Effector CD8-positive, alpha-beta T cell (primary cell): ENCODE results near the gene IMPDH1.
A peak's percentile ranks its signal among the peaks of the same experiment; 100 is the strongest.

Experiments used
- DNase-seq: peaks from one replicate; lab custom pipeline; 2025; lab: John Stamatoyannopoulos, UW

IMPDH1 gene

GRCh38 chr7:128387216-128388144 is 22.3 kb downstream of the IMPDH1 start:
- DNase-seq: peak; percentile 55

GRCh38 chr7:128385988-128386925 is 23.5 kb downstream of the IMPDH1 start:
- no peak for DNase-seq

- DNase-seq: no peak
Observed at GRCh38 chr7:128384726-128385125, 25.1 kb downstream of the IMPDH1 start.

DNA sequence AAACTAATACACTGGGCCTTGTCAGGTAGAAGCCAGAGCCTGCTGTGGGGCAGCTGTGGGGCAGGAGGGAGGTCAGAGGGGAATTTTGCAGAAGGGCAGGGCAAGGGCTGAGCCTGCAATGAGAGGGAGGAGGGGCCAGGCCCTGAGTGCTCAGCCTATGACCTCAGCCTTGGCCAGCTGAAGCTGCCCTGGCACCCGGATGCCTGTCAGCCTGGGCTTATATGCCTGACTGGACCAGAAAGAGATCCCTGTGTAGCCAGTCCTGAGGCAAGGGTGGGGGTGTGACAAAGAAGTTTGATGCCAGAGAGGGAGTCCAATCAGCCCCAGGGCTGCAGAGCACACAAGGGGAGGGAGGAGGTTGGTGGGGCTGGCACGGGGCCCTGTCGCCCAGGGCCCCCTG is 26.0 kb downstream of the IMPDH1 start:
- DNase-seq: no peak

- DNase-seq: peak; percentile 22
Observed at GRCh38 chr7:128381161-128381821, 28.5 kb downstream of the IMPDH1 start.

DNA sequence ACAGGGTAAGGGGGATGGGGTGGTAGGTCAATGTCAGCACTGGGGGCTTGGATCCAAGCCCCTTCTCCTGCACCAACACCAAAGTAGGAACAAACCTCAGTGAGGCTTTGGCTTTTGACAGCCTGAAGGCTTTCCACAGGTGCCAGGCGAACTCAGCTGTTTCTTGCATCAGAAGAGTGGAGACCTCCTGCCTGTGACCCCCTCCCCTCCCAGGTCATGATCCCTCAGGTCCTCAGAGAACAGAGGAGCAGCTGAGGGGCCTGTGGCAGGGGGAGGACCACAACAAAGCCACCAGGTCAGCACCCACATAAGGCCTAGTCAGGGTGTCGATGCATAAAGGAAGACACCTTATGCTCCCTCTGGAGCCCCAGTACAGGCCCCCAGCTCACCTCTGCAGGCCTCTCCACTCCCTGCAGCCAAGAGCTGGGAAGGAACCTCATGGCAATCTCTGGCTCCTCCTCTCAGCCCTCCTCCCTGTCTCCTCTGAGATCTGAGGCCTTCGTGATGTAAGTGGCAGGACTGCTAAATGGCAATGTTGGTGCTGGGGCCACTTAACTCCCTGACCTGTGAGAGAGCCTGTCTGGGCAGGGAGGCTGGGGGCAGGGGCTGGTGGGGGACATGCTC is 29.2 kb downstream of the IMPDH1 start:
- DNase-seq: no peak

DNA sequence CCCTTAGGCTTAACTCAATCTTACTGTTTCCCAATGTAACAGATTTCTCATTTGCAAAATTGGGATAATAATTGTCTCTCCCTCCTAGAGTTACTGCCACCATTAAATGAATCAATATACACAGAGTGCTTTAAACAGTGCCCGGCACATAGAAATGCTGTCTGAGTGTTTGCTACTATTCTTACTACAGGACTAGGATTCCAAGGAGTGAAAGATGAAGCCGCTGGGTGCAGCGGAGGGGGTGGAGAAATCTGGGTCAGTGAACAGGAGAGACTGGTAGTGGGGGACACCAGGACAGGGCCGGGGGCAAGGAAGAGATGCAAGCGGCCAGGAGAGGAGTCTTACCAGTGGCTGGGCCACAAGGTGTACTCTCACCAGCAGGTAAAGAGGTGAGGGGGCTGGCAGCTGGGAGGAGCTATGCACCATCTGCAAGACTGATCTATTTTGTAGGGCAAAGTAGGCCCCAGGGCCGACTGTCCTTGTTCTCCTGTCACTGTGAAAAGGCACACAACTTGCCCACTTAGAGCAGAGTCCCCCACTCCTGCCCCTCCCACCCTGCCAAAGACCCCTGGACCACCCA is 29.8 kb downstream of the IMPDH1 start:
- no peak for DNase-seq

GRCh38 chr7:128378637-128379036 is 31.1 kb downstream of the IMPDH1 start:
- DNase-seq: no peak

GRCh38 chr7:128376077-128376476 is 33.7 kb downstream of the IMPDH1 start:
- DNase-seq: no peak

GRCh38 chr7:128374041-128374440 is 35.7 kb downstream of the IMPDH1 start:
- DNase-seq: no peak

DNA sequence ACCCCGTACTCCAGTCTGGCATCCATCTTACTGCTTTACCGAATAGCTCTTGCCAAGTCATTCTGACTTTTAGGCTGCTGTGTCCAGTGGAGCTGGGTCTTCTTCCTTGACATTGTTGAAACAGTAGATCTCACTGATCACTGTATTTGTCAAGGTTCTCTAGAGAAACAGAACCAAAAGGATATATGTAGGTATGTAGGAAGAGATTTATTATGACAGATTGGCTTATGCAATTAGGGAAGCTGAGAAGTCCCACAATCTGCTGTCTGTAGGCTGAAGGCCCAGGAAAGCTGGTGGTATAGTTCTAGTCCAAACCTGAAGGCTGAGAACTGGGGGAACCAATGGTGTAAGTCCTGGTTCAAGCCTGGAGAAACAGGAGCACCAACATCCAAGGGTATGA is 36.2 kb downstream of the IMPDH1 start:
- DNase-seq: no peak

- no peak for DNase-seq
Observed at GRCh38 chr7:128370491-128370890, 39.3 kb downstream of the IMPDH1 start.

DNA sequence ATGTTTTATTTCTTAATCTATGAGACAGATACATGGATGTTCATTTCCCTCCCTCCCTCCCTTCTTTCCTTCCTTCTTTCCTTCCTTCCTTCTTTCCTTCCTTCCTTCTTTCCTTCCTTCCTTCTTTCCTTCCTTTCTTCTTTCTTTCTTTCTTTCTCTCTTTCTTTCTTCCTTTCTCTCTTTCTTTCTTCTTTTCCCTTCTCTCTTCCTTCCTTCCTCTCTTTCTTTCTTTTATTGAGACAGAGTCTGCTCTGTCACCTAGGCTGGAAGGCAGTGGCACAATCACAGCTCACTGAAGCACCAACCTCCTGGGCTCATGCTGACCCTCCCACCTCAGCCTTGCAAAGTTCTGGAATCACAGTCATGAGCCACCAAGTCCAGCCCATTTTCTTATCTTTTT is 42.8 kb downstream of the IMPDH1 start:
- no peak for DNase-seq

DNA sequence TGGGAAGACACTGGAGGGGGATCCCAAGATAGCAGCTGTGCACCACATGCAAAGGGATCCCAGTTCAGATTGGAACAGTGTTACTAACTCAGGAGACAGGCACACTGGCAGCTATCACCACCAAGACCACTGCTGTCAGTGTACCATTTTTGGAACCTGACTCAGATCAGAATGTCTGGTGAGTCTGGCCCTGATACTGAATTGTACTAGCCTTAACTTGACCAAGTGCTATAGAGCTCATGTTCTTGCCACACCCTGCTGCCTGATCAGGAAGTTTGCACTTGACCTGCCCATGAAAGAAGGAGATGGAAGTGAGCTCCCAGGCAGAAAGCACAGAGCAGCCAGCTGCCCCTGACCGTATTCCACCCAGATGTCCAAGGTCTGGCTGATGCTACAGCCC is 43.5 kb downstream of the IMPDH1 start:
- no peak for DNase-seq

DNA sequence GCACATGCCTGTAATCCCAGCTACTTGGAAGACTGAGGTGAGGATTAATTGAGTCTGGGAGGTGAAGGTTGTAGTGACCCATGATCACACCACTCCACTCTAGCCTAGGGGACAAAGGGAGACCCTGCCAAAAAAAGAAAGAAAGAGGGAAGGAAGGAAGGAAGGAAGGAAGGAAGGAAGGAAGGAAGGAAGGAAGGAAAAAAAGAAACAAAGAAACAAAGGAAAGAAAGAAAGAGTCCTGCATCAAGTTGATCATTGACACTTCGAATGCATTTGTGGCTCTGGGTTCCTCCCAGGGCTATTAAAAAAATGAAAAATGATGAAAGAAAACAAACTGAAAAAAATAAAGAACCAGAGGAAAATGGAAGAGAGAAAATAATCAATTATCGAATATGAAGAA is 44.4 kb downstream of the IMPDH1 start:
- DNase-seq: no peak

- DNase-seq: no peak
Observed at GRCh38 chr7:128364166-128364870, 45.5 kb downstream of the IMPDH1 start.

DNA sequence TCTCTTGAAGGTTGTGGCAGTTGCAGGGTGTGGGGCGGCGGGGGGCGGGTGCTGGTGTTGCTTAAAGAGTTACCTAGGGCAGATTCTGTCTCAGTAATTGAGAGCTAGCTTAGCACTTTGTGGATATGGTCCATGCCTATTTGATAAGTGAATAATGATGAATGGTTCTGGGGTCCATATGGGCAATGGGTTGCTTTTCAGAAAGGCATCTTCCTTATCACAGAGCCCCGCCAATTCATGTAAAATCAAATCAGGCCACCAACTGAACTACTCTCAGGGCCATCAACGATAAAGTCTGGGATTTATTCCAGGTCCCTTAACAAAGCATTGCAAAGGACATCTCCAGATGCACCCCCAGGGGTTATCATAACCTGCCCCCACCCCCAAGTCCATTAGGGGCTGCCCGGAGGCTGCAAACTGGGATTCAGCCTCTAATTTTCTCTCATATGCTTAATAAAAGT is 46.5 kb downstream of the IMPDH1 start:
- no peak for DNase-seq

- DNase-seq: no peak
Observed at GRCh38 chr7:128362670-128363069, 47.1 kb downstream of the IMPDH1 start.

DNA sequence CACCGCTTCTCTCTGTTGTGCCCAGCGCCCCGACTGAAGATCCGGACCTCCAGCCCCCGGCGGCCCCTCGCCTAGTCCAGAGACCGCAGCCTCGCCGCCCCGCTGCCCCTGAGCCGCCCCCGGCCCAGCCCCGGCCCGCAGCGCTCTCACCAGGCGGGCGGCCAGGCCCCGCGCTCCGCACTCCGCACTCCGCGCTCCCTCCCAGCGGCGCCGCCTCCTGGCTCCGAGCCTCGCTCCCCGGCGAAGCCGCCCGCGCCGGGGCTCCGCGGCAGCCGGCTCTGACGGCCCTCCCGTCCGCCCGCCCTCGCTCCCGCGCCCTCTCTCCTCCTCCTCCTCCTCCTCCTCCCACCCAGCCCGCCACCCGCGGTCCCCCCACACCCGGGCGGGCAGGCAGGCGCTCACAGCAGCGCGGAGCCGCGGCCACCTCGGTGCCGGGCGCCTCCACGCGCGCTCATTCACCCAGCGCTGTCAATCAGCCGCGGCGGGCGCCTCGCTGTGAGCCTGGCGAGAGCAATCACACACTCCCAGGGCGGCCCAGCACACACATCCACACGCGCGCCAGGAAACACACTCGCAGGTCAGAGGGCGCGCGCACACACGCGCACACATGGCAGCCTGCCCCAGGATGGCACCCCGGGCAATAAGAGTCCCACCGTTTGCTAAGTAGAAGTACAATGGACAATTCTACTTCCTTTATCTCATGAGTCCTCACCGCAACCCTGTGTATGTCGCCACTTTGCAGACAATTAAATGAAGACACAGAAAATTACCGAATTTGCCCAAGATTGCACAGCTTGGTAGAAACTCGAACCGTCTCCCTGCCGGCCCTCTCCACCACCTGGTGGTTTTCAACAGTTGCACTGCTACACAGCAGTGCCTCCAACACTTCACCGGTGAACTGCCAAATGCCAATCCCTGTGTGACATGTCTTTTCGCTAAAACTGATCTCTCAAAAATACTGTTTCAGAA is 48.1 kb downstream of the IMPDH1 start, which contains the start of gene PRRT4:
PRRT4 (minus strand) TSS at position 280 of the 969 bp plus-strand sequence.
- no peak for DNase-seq
